A549 (cell line): ENCODE results near the gene SCRT2. TPM values are rescaled to one million over a fixed set of nuclear protein-coding genes. Genes with fewer than 3 reads are reported as not detected.
"Not testable (repeated sequence)": the region's sequence is repeated elsewhere in the genome, so short reads cannot be mapped to it uniquely, and the experiment has no call there.

Experiments used
- ATAC-seq, 2 experiments: fragments of 200-7000 bp in 1 of 2; fragments of >200 bp in 1 of 2; cut with Nextera tagmentation in 1 of 2; cut with Tn5 transposase in 1 of 2; 3 replicates each; pipeline versions ENCODE4 v1.8.0 to v1.9.1; 2018 to 2020; ENCODE audit warnings: mild to moderate bottlenecking in 1 of 2, moderate library complexity in 1 of 2
- CTCF ChIA-PET: fragments of 300-600 bp; sonication (Branson Sonifier 250); formaldehyde crosslinking; extraction: SDS; loops from one replicate; lab custom pipeline; 2021; ENCODE audit warnings: antibody characterized with exemption, inconsistent platforms; lab: Yijun Ruan, JAX
- POLR2A ChIA-PET: fragments of 350-600 bp; formaldehyde crosslinking; extraction: SDS; loops from one replicate; lab custom pipeline; 2021; ENCODE audit warnings: antibody characterized with exemption, inconsistent platforms; lab: Yijun Ruan, JAX
- DNase-seq, 2 experiments: peaks; one replicate each; pipeline versions ENCODE4 v3.0.0 to v3.0.0-alpha.2; 2011 to 2016; ENCODE audit warnings: low read depth in 1 of 2, low spot score in 1 of 2
- FAIRE-seq: peaks from 2 replicates; lab custom pipeline; 2011; peaks lifted over from hg19 to GRCh38; lab: Jason Lieb, UNC
- H3K27ac ChIP-seq, 2 experiments: fragments of >200 bp; sonication (Bioruptor Twin); formaldehyde crosslinking; 3 replicates each; pipeline ENCODE4 v1.5.1; 2016 to 2017
- H3K4me1 ChIP-seq: fragments of >200 bp; sonication (Bioruptor Twin); formaldehyde crosslinking; 3 replicates; pipeline ENCODE4 v1.6.1; 2016
- H3K4me2 ChIP-seq: fragments of >200 bp; sonication (Bioruptor Twin); formaldehyde crosslinking; 3 replicates; pipeline ENCODE4 v1.6.1; 2016
- H3K4me3 ChIP-seq: fragments of >200 bp; sonication (Bioruptor Twin); formaldehyde crosslinking; 3 replicates; pipeline ENCODE4 v1.5.1; 2016
- H3K9me3 ChIP-seq: fragments of >200 bp; sonication (Bioruptor Twin); formaldehyde crosslinking; 3 replicates; pipeline ENCODE4 v1.6.1; 2016
- BHLHE40 ChIP-seq: IDR thresholded peaks from 2 replicates; pipeline ENCODE4 v1.6.1; 2012; ENCODE audit warnings: low read depth, low read length, inconsistent platforms
- ESRRA ChIP-seq: fragments of 150-350 bp; IDR thresholded peaks from 2 replicates; pipeline ENCODE4 v1.6.1; 2014; ENCODE audit warnings: mild to moderate bottlenecking, low read length, borderline replicate concordance
- FOSL2 ChIP-seq, 2 experiments: fragments of 450-650 bp in 1 of 2; fragments of >200 bp in 1 of 2; sonication (Bioruptor Twin) in 1 of 2; formaldehyde crosslinking; IDR thresholded peaks; 2 replicates each; pipeline versions ENCODE4 v1.5.0 to v1.6.1; 2016 to 2020; ENCODE audit warnings: mild to moderate bottlenecking in 1 of 2, moderate library complexity in 1 of 2
- HOXA7 ChIP-seq: fragments of 250-450 bp; sonication (Bioruptor Pico); IDR thresholded peaks from 2 replicates; pipeline ENCODE4 v1.5.0; 2020; ENCODE audit warnings: mild to moderate bottlenecking, moderate library complexity
- JUNB ChIP-seq: fragments of >200 bp; sonication (Bioruptor Twin); formaldehyde crosslinking; IDR thresholded peaks from 2 replicates; pipeline ENCODE4 v1.6.1; 2016
- NPAS2 ChIP-seq: fragments of 250-450 bp; sonication (Bioruptor Pico); IDR thresholded peaks from 2 replicates; pipeline ENCODE4 v1.8.0; 2022; ENCODE audit warnings: mild to moderate bottlenecking, moderate library complexity, borderline replicate concordance
- RNF2 ChIP-seq: fragments of 200-600 bp; sonication (generic); IDR thresholded peaks from 2 replicates; pipeline ENCODE4 v1.6.1; 2016; ENCODE audit warnings: low read depth, mild to moderate bottlenecking, antibody characterized with exemption, moderate library complexity, borderline replicate concordance
- SMC3 ChIP-seq: fragments of >200 bp; sonication (Bioruptor Twin); formaldehyde crosslinking; IDR thresholded peaks from 3 replicates; pipeline ENCODE4 v1.6.1; 2018; ENCODE audit warnings: inconsistent platforms
- ZFP36 ChIP-seq: fragments of 450-650 bp; IDR thresholded peaks from 2 replicates; pipeline ENCODE4 v1.6.1; 2014; ENCODE audit warnings: borderline replicate concordance; ENCODE audit not compliant: partially characterized antibody
- WGBS: methylation state at CpG from one replicate; pipeline ENCODE4 v1.1.6; 2017; ENCODE audit errors: missing lambda C conversion rate; 5-methylcytosine and 5-hydroxymethylcytosine counted together
- polyA plus RNA-seq, 4 experiments: library from polyadenylated mRNA; depleted of rRNA in 3 of 4; stranded (reverse); fragments of >200 nt; fragmentation: RNase III in 1 of 4; extraction: RNeasy Plus Mini Kit Qiagen cat#74134 plus additional on column Dnase treatment in 1 of 4; gene quantifications; 2 replicates in 3 of 4; 3 replicates in 1 of 4; pipeline ENCODE4 v1.2.3, GENCODE V29; 2011 to 2017
- TF ChIP-seq, protein P1 (sequence below): fragments of 150-350 bp; IDR thresholded peaks from 2 replicates; pipeline ENCODE4 v1.6.1; 2014; ENCODE audit warnings: low read depth, mild to moderate bottlenecking, low read length
- TF ChIP-seq, protein P2 (sequence below): fragments of >200 bp; sonication (Bioruptor Twin); formaldehyde crosslinking; IDR thresholded peaks from 3 replicates; pipeline ENCODE4 v1.5.1; 2016
- TF ChIP-seq, protein P3 (sequence below): fragments of 250-450 bp; sonication (Bioruptor Pico); IDR thresholded peaks from 2 replicates; pipeline ENCODE4 v1.5.0; 2021; ENCODE audit warnings: mild to moderate bottlenecking, moderate library complexity, borderline replicate concordance
- TF ChIP-seq, protein P4 (sequence below): fragments of 450-650 bp; IDR thresholded peaks from 2 replicates; pipeline ENCODE4 v1.6.1; 2014; ENCODE audit warnings: antibody characterized with exemption

SCRT2 gene
- polyA plus RNA-seq, 2 of the 4 experiments (the other 2 are of a cell fraction) = not detected

DNA sequence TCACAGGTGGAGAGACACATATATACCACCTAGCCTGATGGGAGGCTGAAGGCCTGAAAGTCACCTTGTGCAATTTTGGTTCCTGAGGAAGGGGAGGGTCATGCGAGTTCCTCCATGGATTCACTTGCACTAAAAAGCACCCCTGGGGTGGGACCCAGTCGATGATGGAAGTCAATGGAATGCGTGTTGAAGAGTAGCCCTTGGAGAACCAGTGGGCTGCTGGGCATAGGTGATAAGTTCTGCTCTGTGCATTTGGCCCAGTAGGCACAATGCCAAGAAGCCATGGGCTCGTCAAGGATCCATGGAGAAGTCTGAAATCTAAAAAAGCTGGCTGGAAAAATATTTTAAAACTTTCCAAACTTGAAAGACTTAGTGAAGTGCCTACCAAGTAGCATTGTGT lies 18.9 kb upstream of the SCRT2 start (continued):
- TF ChIP-seq, protein P1, sequence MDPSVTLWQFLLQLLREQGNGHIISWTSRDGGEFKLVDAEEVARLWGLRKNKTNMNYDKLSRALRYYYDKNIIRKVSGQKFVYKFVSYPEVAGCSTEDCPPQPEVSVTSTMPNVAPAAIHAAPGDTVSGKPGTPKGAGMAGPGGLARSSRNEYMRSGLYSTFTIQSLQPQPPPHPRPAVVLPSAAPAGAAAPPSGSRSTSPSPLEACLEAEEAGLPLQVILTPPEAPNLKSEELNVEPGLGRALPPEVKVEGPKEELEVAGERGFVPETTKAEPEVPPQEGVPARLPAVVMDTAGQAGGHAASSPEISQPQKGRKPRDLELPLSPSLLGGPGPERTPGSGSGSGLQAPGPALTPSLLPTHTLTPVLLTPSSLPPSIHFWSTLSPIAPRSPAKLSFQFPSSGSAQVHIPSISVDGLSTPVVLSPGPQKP = no peak
- TF ChIP-seq, protein P2, sequence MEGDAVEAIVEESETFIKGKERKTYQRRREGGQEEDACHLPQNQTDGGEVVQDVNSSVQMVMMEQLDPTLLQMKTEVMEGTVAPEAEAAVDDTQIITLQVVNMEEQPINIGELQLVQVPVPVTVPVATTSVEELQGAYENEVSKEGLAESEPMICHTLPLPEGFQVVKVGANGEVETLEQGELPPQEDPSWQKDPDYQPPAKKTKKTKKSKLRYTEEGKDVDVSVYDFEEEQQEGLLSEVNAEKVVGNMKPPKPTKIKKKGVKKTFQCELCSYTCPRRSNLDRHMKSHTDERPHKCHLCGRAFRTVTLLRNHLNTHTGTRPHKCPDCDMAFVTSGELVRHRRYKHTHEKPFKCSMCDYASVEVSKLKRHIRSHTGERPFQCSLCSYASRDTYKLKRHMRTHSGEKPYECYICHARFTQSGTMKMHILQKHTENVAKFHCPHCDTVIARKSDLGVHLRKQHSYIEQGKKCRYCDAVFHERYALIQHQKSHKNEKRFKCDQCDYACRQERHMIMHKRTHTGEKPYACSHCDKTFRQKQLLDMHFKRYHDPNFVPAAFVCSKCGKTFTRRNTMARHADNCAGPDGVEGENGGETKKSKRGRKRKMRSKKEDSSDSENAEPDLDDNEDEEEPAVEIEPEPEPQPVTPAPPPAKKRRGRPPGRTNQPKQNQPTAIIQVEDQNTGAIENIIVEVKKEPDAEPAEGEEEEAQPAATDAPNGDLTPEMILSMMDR = no peak
- no peak for TF ChIP-seq HOXA7 (CRISPR knock-in tag)
- TF ChIP-seq, all 56 proteins: peak for 0

DNA sequence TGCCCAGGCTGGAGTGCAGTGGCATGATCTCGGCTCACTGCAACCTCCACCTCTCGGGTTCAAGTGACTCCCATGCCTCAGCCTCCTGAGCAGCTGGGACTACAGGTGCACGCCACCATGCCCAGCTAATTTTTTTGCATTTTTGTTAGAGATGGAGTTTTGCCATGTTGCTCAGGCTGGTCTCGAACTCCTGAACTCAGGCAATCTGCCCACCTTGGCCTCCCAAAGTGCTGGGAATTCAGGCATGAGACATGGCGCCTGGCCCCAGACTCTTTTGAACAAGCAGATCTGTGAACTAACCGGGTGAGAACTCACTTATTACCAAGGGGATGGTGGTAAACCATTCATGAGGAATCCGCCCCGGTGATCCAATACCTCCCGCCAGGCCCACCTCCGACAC lies 18.2 kb upstream of the SCRT2 start:
- DNase-seq, H3K4me1 ChIP-seq, H3K9me3 ChIP-seq, ATAC-seq, H3K4me2 ChIP-seq, FAIRE-seq, H3K27ac ChIP-seq, H3K4me3 ChIP-seq, POLR2A ChIA-PET: not testable (repeated sequence)
- CTCF ChIA-PET = interaction anchor here (1.2 to 1.8 kb wide), 2 partner anchors 15 to 34 kb away, joined by 5 to 11 read pairs; no protein-coding TSS in a partner anchor
- 72% methylated on average over 10 of the region's 10 CpGs for WGBS

DNA sequence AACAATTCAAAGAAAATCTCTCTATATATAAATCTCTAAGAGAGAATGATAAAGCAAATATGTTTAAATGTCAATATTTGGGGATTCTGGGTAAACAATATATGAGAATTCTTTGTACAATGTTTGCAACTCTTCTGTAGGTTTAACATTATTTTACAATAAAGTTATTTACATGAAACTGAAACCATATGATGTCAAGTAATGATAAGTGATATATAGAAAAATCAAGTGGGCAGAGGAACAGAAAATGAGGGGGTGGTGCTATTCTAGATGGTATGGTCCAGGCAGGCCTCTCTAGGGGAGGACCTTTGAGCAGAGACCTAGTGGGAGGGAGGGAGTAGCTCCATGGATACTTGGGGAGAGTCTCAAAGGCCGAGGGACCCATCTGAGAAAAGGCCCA lies 16.4 kb upstream of the SCRT2 start:
- Histone ChIP-seq H3K27ac (no peak overlapping the region), H3K4me2 (no peak overlapping the region), H3K9me3 (no peaks in the 10 kb centered on the region), H3K4me1 (peaks cover 5% of the 10 kb centered on the region; the same call in 2 of the 3 replicates), H3K4me3 (no peak overlapping the region)
- ATAC-seq (no peak), FAIRE-seq (no peak), DNase-seq (no peak)
- CTCF ChIA-PET = interaction anchor here (0.9 to 1.8 kb wide), 3 partner anchors 28 to 45 kb away, joined by 3 to 11 read pairs (median 3); no protein-coding TSS in a partner anchor
- TF ChIP-seq, protein P3, sequence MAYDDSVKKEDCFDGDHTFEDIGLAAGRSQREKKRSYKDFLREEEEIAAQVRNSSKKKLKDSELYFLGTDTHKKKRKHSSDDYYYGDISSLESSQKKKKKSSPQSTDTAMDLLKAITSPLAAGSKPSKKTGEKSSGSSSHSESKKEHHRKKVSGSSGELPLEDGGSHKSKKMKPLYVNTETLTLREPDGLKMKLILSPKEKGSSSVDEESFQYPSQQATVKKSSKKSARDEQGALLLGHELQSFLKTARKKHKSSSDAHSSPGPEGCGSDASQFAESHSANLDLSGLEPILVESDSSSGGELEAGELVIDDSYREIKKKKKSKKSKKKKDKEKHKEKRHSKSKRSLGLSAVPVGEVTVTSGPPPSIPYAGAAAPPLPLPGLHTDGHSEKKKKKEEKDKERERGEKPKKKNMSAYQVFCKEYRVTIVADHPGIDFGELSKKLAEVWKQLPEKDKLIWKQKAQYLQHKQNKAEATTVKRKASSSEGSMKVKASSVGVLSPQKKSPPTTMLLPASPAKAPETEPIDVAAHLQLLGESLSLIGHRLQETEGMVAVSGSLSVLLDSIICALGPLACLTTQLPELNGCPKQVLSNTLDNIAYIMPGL (CRISPR knock-in tag) = no peak
- no peak for TF ChIP-seq NPAS2 (CRISPR knock-in tag)
- no peak for TF ChIP-seq HOXA7 (CRISPR knock-in tag)
- TF ChIP-seq, protein P2 = no peak
- no peak for TF ChIP-seq SMC3
- no peak for TF ChIP-seq FOSL2 (IDR thresholded peaks at IDR 0.05)
- no peak for TF ChIP-seq FOSL2 (CRISPR knock-in tag; IDR thresholded peaks at IDR 0.05)
- no peak for TF ChIP-seq ESRRA
- TF ChIP-seq, protein P4, sequence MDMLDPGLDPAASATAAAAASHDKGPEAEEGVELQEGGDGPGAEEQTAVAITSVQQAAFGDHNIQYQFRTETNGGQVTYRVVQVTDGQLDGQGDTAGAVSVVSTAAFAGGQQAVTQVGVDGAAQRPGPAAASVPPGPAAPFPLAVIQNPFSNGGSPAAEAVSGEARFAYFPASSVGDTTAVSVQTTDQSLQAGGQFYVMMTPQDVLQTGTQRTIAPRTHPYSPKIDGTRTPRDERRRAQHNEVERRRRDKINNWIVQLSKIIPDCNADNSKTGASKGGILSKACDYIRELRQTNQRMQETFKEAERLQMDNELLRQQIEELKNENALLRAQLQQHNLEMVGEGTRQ = no peak
- TF ChIP-seq JUNB = no peak
- no peak for TF ChIP-seq RNF2
- no peak for TF ChIP-seq BHLHE40
- no peak for TF ChIP-seq ZFP36
- WGBS = 20% methylated on average over 1 of the region's 1 CpG
- POLR2A ChIA-PET = no interaction called here
